HK-2 (cell line): ENCODE data around the gene SLC17A5.
"Not testable (repeated sequence)": the region's sequence is repeated elsewhere in the genome, so short reads cannot be mapped to it uniquely, and the experiment has no call there.

Experiments used
- DNase-seq: peaks from one replicate; pipeline ENCODE4 v3.0.0-alpha.2; 2018; ENCODE audit not compliant: unreplicated experiment

The SLC17A5 gene

GRCh38 chr6:73666393-73666792 is 12.6 kb upstream of the SLC17A5 start:
- DNase-seq: no peak

- DNase-seq: no peak
These were observed 12.0 kb upstream of the SLC17A5 start for GRCh38 chr6:73665686-73666319.

- DNase-seq: no peak
These were observed 10.9 kb upstream of the SLC17A5 start for GRCh38 chr6:73664701-73665100.

GRCh38 chr6:73657201-73657600 is 3.4 kb upstream of the SLC17A5 start:
- DNase-seq: no peak

- DNase-seq: no peak
These were observed 2.8 kb upstream of the SLC17A5 start for GRCh38 chr6:73656531-73657145.

- DNase-seq: no peak
These were observed 1.6 kb upstream of the SLC17A5 start for GRCh38 chr6:73655341-73655917.

GRCh38 chr6:73652637-73653570 is 888 bp downstream of the SLC17A5 start:
- peak; percentile 48 for DNase-seq

GRCh38 chr6:73649783-73650182 is 4.0 kb downstream of the SLC17A5 start:
- no peak for DNase-seq

- no peak for DNase-seq
These were observed 5.6 kb downstream of the SLC17A5 start for GRCh38 chr6:73648166-73648565.

GRCh38 chr6:73644941-73645591 is 8.7 kb downstream of the SLC17A5 start:
- no peak for DNase-seq

- no peak for DNase-seq
These were observed 9.8 kb downstream of the SLC17A5 start for GRCh38 chr6:73644030-73644429.

- DNase-seq: no peak
These were observed 11.3 kb downstream of the SLC17A5 start for GRCh38 chr6:73642530-73642929.

- no peak for DNase-seq
These were observed 13.5 kb downstream of the SLC17A5 start for GRCh38 chr6:73640179-73640750.

GRCh38 chr6:73639040-73639439 is 14.8 kb downstream of the SLC17A5 start:
- DNase-seq: no peak

GRCh38 chr6:73637404-73637803 is 16.4 kb downstream of the SLC17A5 start:
- DNase-seq: no peak

- DNase-seq: no peak
These were observed 17.7 kb downstream of the SLC17A5 start for GRCh38 chr6:73636048-73636447.

- DNase-seq: no peak
These were observed 21.4 kb downstream of the SLC17A5 start for GRCh38 chr6:73632346-73632745.

GRCh38 chr6:73631849-73632248 is 21.9 kb downstream of the SLC17A5 start:
- no peak for DNase-seq

GRCh38 chr6:73630401-73630800 is 23.4 kb downstream of the SLC17A5 start:
- no peak for DNase-seq

GRCh38 chr6:73624896-73625295 is 28.9 kb downstream of the SLC17A5 start:
- no peak for DNase-seq

- not testable (repeated sequence) for DNase-seq
These were observed 30.3 kb downstream of the SLC17A5 start for GRCh38 chr6:73623480-73623879.
